LNCAP (cell line): Measurements from ENCODE around the gene TMEM245.

ENCODE experiments used
- CTCF ChIP-seq: fragments of 450-650 bp; IDR thresholded peaks from 2 replicates; pipeline ENCODE4 v1.5.1; 2017; ENCODE audit warnings: mild to moderate bottlenecking

TMEM245 gene

GRCh38 chr9:109117856-109118807 lies 1.6 kb downstream of the TMEM245 start:
- TF ChIP-seq CTCF, result no peak

GRCh38 chr9:109115931-109116526 lies 3.7 kb downstream of the TMEM245 start:
- TF ChIP-seq CTCF, result no peak

- no peak for TF ChIP-seq CTCF
These were observed 5.1 kb downstream of the TMEM245 start for GRCh38 chr9:109114670-109115069.

GRCh38 chr9:109113892-109114609 lies 5.7 kb downstream of the TMEM245 start:
- no peak for TF ChIP-seq CTCF

GRCh38 chr9:109113254-109113653 lies 6.5 kb downstream of the TMEM245 start:
- TF ChIP-seq CTCF, result no peak

- TF ChIP-seq CTCF, result no peak
These were observed 9.3 kb downstream of the TMEM245 start for GRCh38 chr9:109110329-109111021.

GRCh38 chr9:109109967-109110328 lies 9.8 kb downstream of the TMEM245 start:
- no peak for TF ChIP-seq CTCF
